HG03378 (cell line): ENCODE measurements around the gene FCHSD2.
"Not testable (repeated sequence)": the region's sequence is repeated elsewhere in the genome, so short reads cannot be mapped to it uniquely, and the experiment has no call there.

Experiments
- ATAC-seq: cut with Tn5 transposase; IDR thresholded peaks from one replicate; pipeline ENCODE4 v1.9.1; 2021; ENCODE audit warnings: mild to moderate bottlenecking, moderate library complexity; ENCODE audit not compliant: unreplicated experiment

Gene FCHSD2

GRCh38 chr11:73072935-73073481, 69.1 kb downstream of the FCHSD2 start:
- peak; percentile 63 for ATAC-seq

GRCh38 chr11:73070653-73071052, 71.5 kb downstream of the FCHSD2 start:
- ATAC-seq, result no peak

- not testable (repeated sequence) for ATAC-seq
These were observed 80.2 kb downstream of the FCHSD2 start for GRCh38 chr11:73061857-73062424.

- ATAC-seq, result not testable (repeated sequence)
These were observed 80.7 kb downstream of the FCHSD2 start for GRCh38 chr11:73061434-73061833.

GRCh38 chr11:73059915-73060314, 82.2 kb downstream of the FCHSD2 start:
- no peak for ATAC-seq

- no peak for ATAC-seq
These were observed 83.0 kb downstream of the FCHSD2 start for GRCh38 chr11:73058989-73059674.

GRCh38 chr11:73055655-73056354, 86.3 kb downstream of the FCHSD2 start:
- no peak for ATAC-seq

GRCh38 chr11:73055002-73055401, 87.1 kb downstream of the FCHSD2 start:
- no peak for ATAC-seq

- ATAC-seq, result no peak
These were observed 88.2 kb downstream of the FCHSD2 start for GRCh38 chr11:73053964-73054363.

- ATAC-seq, result no peak
These were observed 93.7 kb downstream of the FCHSD2 start for GRCh38 chr11:73048446-73048845.

GRCh38 chr11:73047773-73048371, 94.2 kb downstream of the FCHSD2 start:
- ATAC-seq, result peak; percentile 75

GRCh38 chr11:73040046-73040445, 102.1 kb downstream of the FCHSD2 start:
- ATAC-seq, result no peak

GRCh38 chr11:73034777-73035176, 107.3 kb downstream of the FCHSD2 start:
- no peak for ATAC-seq

- no peak for ATAC-seq
These were observed 107.8 kb downstream of the FCHSD2 start for GRCh38 chr11:73034331-73034730.

- no peak for ATAC-seq
These were observed 112.0 kb downstream of the FCHSD2 start for GRCh38 chr11:73030130-73030529.

GRCh38 chr11:73029403-73029802, 112.7 kb downstream of the FCHSD2 start:
- no peak for ATAC-seq

GRCh38 chr11:73028611-73029010, 113.5 kb downstream of the FCHSD2 start:
- no peak for ATAC-seq

GRCh38 chr11:73027840-73028239, 114.3 kb downstream of the FCHSD2 start:
- not testable (repeated sequence) for ATAC-seq

- ATAC-seq, result no peak
These were observed 117.5 kb downstream of the FCHSD2 start for GRCh38 chr11:73024639-73025038.

- no peak for ATAC-seq
These were observed 122.1 kb downstream of the FCHSD2 start for GRCh38 chr11:73019996-73020395.

- no peak for ATAC-seq
These were observed 122.7 kb downstream of the FCHSD2 start for GRCh38 chr11:73019449-73019848.
